ENCODE measurements around the gene SCYL2. TPM values are rescaled to one million over a fixed set of nuclear protein-coding genes. Genes with fewer than 3 reads are reported as not detected.
"Not testable (repeated sequence)": the region's sequence is repeated elsewhere in the genome, so short reads cannot be mapped to it uniquely, and the experiment has no call there.

SCYL2 gene
- total and polyA plus RNA-seq, 2 donors (not counting 1 experiment from before 2014, with no cell fraction given), result 43.0 to 47.9 TPM

GRCh38 chr12:100221523-100221922 lies 45.5 kb upstream of the SCYL2 start:
- Histone ChIP-seq H3K9me3 (ENCODE audit: control insufficient read depth, insufficient read depth, low read depth, low read length) (no peaks in the 10 kb centered on the region), H4K20me1 (ENCODE audit: control insufficient read depth, extremely low read depth, insufficient read depth, low read length) (no peaks in the 10 kb centered on the region), H3K4me3 (replicated peaks in 1 of 4; ENCODE audit: control extremely low read depth in 1 of 4, insufficient read depth in 1 of 4, low read depth in 3 of 4, low read length in 4 of 4) (no peak overlapping the region), H3K79me2 (ENCODE audit: control insufficient read depth, insufficient read depth, low read length) (no peaks in the 10 kb centered on the region), H3K27ac (ENCODE audit: insufficient read depth, low read length) (no peak overlapping the region), H3K4me1 (ENCODE audit: control insufficient read depth, extremely low read depth, insufficient read depth, low read length) (no peaks in the 10 kb centered on the region), H2AFZ (ENCODE audit: low read length) (no peak overlapping the region), H3K9ac (ENCODE audit: insufficient read depth, low read length) (no peak overlapping the region), H3K36me3 (ENCODE audit: control insufficient read depth, insufficient read depth, low read length) (peaks cover 2% of the 10 kb centered on the region), H3K4me2 (ENCODE audit: extremely low read depth, insufficient read depth, low read length) (no peak overlapping the region), H3K27me3 (ENCODE audit: control insufficient read depth, insufficient read depth, low read length) (no peaks in the 10 kb centered on the region)
- TF ChIP-seq EZH2 (IDR thresholded peaks at IDR 0.05; ENCODE audit: low read length, missing control alignments) (no peak), CTCF (conservative IDR thresholded peaks at IDR 0.05 in 1 of 2, IDR thresholded peaks at IDR 0.05 in 1 of 2; ENCODE audit: low read depth in 1 of 2, low read length in 2 of 2) (no peak)
- no peak for DNase-seq (ENCODE audit: low read depth in 2 of 2)

GRCh38 chr12:100222173-100222572 lies 44.8 kb upstream of the SCYL2 start:
- not testable (repeated sequence) for H3K27ac ChIP-seq (ENCODE audit: insufficient read depth, low read length); DNase-seq (ENCODE audit: low read depth in 2 of 2); H3K9me3 ChIP-seq (ENCODE audit: control insufficient read depth, insufficient read depth, low read depth, low read length); H3K79me2 ChIP-seq (ENCODE audit: control insufficient read depth, insufficient read depth, low read length); H3K4me2 ChIP-seq (ENCODE audit: extremely low read depth, insufficient read depth, low read length); H4K20me1 ChIP-seq (ENCODE audit: control insufficient read depth, extremely low read depth, insufficient read depth, low read length); H2AFZ ChIP-seq (ENCODE audit: low read length); H3K4me1 ChIP-seq (ENCODE audit: control insufficient read depth, extremely low read depth, insufficient read depth, low read length); H3K9ac ChIP-seq (ENCODE audit: insufficient read depth, low read length); H3K4me3 ChIP-seq (replicated peaks in 1 of 4; ENCODE audit: control extremely low read depth in 1 of 4, insufficient read depth in 1 of 4, low read depth in 3 of 4, low read length in 4 of 4); H3K36me3 ChIP-seq (ENCODE audit: control insufficient read depth, insufficient read depth, low read length); H3K27me3 ChIP-seq (ENCODE audit: control insufficient read depth, insufficient read depth, low read length)

DNA sequence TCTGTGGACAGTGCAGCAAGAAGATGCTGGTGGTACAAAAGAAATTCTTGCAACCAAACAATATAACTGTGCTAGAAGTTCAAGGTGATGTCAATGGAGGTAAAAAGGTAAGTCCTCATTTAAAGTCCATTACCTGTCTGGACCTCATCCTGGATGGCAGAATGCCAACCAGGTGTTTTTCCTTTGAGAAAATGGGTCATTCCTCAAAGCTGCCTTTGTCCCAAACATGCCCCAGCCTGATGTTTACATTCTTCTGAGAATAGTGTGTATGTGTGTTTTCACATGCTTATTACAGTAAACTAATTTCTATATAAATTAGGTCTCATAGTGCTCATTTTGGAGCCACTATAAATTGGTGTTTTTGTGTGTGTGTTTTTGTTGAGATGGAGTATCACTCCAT lies 41.5 kb upstream of the SCYL2 start:
- H3K27ac ChIP-seq (ENCODE audit: insufficient read depth, low read length), result no peak overlapping the region
- H3K27me3 ChIP-seq (ENCODE audit: control insufficient read depth, insufficient read depth, low read length), result no peaks in the 10 kb centered on the region

More for the DNA sequence above, 41.5 kb upstream of the SCYL2 start:
- no peak overlapping the region for H2AFZ ChIP-seq (ENCODE audit: low read length)
- no peaks in the 10 kb centered on the region for H4K20me1 ChIP-seq (ENCODE audit: control insufficient read depth, extremely low read depth, insufficient read depth, low read length)
- no peak overlapping the region for H3K4me3 ChIP-seq (replicated peaks in 1 of 4; ENCODE audit: control extremely low read depth in 1 of 4, insufficient read depth in 1 of 4, low read depth in 3 of 4, low read length in 4 of 4)
- no peaks in the 10 kb centered on the region for H3K79me2 ChIP-seq (ENCODE audit: control insufficient read depth, insufficient read depth, low read length)
- H3K9ac ChIP-seq (ENCODE audit: insufficient read depth, low read length), result no peak overlapping the region
- TF ChIP-seq CTCF (conservative IDR thresholded peaks at IDR 0.05 in 1 of 2, IDR thresholded peaks at IDR 0.05 in 1 of 2; ENCODE audit: low read depth in 1 of 2, low read length in 2 of 2) (no peak), EZH2 (IDR thresholded peaks at IDR 0.05; ENCODE audit: low read length, missing control alignments) (no peak)
- no peaks in the 10 kb centered on the region for H3K9me3 ChIP-seq (ENCODE audit: control insufficient read depth, insufficient read depth, low read depth, low read length)
- DNase-seq (ENCODE audit: low read depth in 2 of 2), result no peak
- no peaks in the 10 kb centered on the region for H3K4me1 ChIP-seq (ENCODE audit: control insufficient read depth, extremely low read depth, insufficient read depth, low read length)
- H3K4me2 ChIP-seq (ENCODE audit: extremely low read depth, insufficient read depth, low read length), result no peak overlapping the region
- no peaks in the 10 kb centered on the region for H3K36me3 ChIP-seq (ENCODE audit: control insufficient read depth, insufficient read depth, low read length)
